NT2/D1 (cell line): ENCODE measurements around the gene NUDT4.

Experiments
- DNase-seq: peaks from one replicate; pipeline ENCODE4 v3.0.0-alpha.2; 2011; ENCODE audit warnings: low read depth, low spot score
- H3K27me3 ChIP-seq: 2 replicates; pipeline ENCODE4 v1.6.0; 2011; ENCODE audit warnings: mild to moderate bottlenecking; ENCODE audit not compliant: insufficient read length, insufficient read depth
- H3K36me3 ChIP-seq: 2 replicates; pipeline ENCODE4 v1.6.1; 2011; ENCODE audit warnings: mild to moderate bottlenecking, low read length, mixed read lengths; ENCODE audit not compliant: insufficient read depth, insufficient read length
- H3K4me1 ChIP-seq: 2 replicates; pipeline ENCODE4 v1.5.1; 2011; ENCODE audit not compliant: insufficient read depth, insufficient read length
- H3K4me3 ChIP-seq: 2 replicates; pipeline ENCODE4 v1.5.1; 2011; ENCODE audit warnings: low read depth; ENCODE audit not compliant: insufficient read length
- H3K9ac ChIP-seq: 2 replicates; pipeline ENCODE4 v1.6.0; 2011; ENCODE audit warnings: low read depth; ENCODE audit not compliant: insufficient read length
- H3K9me3 ChIP-seq: 2 replicates; pipeline ENCODE4 v1.5.1; 2011; ENCODE audit warnings: mild to moderate bottlenecking, low read length; ENCODE audit not compliant: insufficient read depth
- SUZ12 ChIP-seq: IDR thresholded peaks from 2 replicates; pipeline ENCODE4 v1.6.1; 2011; ENCODE audit not compliant: insufficient read length, insufficient read depth; ENCODE audit errors: extremely low read depth
- YY1 ChIP-seq: IDR thresholded peaks from 2 replicates; pipeline ENCODE4 v1.6.1; 2011; ENCODE audit not compliant: insufficient read length, insufficient read depth
- ZNF274 ChIP-seq: IDR thresholded peaks from 2 replicates; pipeline ENCODE4 v1.6.1; 2011; ENCODE audit warnings: mild to moderate bottlenecking, low read depth, low read length

NUDT4 gene

GRCh38 chr12:93448796-93449195, 71.1 kb downstream of the NUDT4 start:
- Histone ChIP-seq H3K27me3 (no peaks in the 10 kb centered on the region), H3K4me3 (no peak overlapping the region), H3K36me3 (no peaks in the 10 kb centered on the region), H3K9me3 (no peaks in the 10 kb centered on the region), H3K4me1 (peaks cover 4% of the 10 kb centered on the region), H3K9ac (no peak overlapping the region)
- TF ChIP-seq YY1 (no peak), SUZ12 (no peak), ZNF274 (no peak)
- no peak for DNase-seq

GRCh38 chr12:93449277-93449676, 71.6 kb downstream of the NUDT4 start:
- Histone ChIP-seq H3K9ac (no peak overlapping the region), H3K4me3 (no peak overlapping the region), H3K4me1 (peaks cover 3% of the 10 kb centered on the region), H3K27me3 (no peaks in the 10 kb centered on the region), H3K36me3 (no peaks in the 10 kb centered on the region), H3K9me3 (no peaks in the 10 kb centered on the region)
- no peak for TF ChIP-seq SUZ12
- TF ChIP-seq ZNF274 = no peak
- no peak for TF ChIP-seq YY1
- no peak for DNase-seq

DNA sequence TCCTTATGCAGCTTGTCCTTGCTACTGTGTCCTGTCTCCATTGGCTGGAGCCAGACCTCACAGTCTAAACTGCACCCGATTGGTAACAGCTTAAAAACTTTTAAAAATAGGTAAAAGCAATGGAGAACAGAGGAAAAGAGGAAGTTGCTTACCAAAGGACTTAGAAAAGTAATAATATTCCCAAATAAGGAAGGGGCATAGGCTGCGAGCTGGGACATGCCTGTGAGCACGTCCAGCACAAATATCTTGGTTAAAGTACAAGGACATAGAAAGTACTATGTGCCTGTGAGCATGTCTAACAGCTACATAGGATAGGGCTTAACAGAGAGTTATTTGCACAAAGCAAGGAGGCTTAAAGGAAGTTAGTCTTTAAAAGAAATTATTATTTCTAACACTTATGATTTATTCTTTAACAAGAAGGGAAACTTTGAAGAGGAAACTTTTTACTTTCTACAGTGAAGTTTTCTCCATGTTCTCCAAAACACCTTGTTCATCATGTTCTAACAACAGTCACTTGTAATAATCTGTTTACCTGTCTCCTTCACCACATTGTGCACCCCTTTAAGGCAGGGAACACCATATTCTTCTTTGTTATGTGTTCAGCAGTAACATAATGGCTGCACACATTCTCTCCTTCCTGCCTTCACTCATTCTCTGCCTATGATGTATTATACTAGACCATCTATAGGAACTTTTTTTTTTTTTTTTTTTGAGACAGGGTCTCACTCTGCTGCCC, 73.9 kb downstream of the NUDT4 start:
- Histone ChIP-seq H3K4me3 (no peak overlapping the region), H3K27me3 (no peaks in the 10 kb centered on the region), H3K36me3 (no peaks in the 10 kb centered on the region), H3K9ac (no peak overlapping the region), H3K4me1 (peaks cover 3% of the 10 kb centered on the region), H3K9me3 (no peaks in the 10 kb centered on the region)
- no peak for DNase-seq
- TF ChIP-seq YY1 (no peak), SUZ12 (no peak), ZNF274 (no peak)

GRCh38 chr12:93453633-93454032, 75.9 kb downstream of the NUDT4 start:
- peaks cover 3% of the 10 kb centered on the region for H3K4me1 ChIP-seq
- TF ChIP-seq ZNF274 (no peak), YY1 (no peak), SUZ12 (no peak)
- no peak overlapping the region for H3K9ac ChIP-seq
- H3K9me3 ChIP-seq = no peaks in the 10 kb centered on the region
- no peak overlapping the region for H3K4me3 ChIP-seq
- H3K36me3 ChIP-seq = no peaks in the 10 kb centered on the region
- no peak for DNase-seq
- no peaks in the 10 kb centered on the region for H3K27me3 ChIP-seq

DNA sequence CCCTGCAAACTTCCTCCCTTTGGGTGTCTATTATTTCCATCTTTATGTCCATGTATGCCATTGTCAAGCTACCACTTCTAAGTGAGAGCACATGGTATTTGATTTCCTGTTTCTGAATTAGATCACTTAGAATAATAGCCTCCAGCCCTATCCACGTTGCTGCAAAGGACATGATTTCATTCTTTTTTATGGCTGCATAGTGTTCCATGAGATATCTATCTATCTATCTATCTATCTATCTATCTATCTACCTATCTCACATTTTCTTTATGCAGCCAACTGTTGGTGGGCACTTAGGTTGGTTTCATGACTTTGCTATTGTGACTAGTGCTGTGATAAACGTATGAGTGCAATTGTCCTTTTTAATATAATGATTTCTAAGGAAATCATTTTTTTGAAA, 78.4 kb downstream of the NUDT4 start:
- TF ChIP-seq SUZ12 (no peak), YY1 (no peak), ZNF274 (no peak)
- no peaks in the 10 kb centered on the region for H3K27me3 ChIP-seq
- no peaks in the 10 kb centered on the region for H3K4me1 ChIP-seq
- no peaks in the 10 kb centered on the region for H3K36me3 ChIP-seq
- no peak overlapping the region for H3K4me3 ChIP-seq
- no peak for DNase-seq
- no peaks in the 10 kb centered on the region for H3K9me3 ChIP-seq
- no peak overlapping the region for H3K9ac ChIP-seq
